GM12878 (cell line): ENCODE results near the gene LIMA1. TPM values are rescaled to one million over a fixed set of nuclear protein-coding genes. Genes with fewer than 3 reads are reported as not detected.

Source experiments
- ATAC-seq: fragments of 200-7000 bp; cut with Tn5 transposase; 3 replicates; pipeline ENCODE4 v1.9.1; 2020; ENCODE audit warnings: mild to moderate bottlenecking, moderate library complexity
- BruUV-seq: library from RNA; stranded (reverse); fragments of 400-500 nt; replicated peaks from 2 replicates; lab custom pipeline; 2021; lab: Mats Ljungman, UMichigan
- CTCF ChIA-PET: fragments of 300-600 bp; sonication (Branson Sonifier 250); formaldehyde crosslinking; extraction: SDS; loops from one replicate; lab custom pipeline; 2021; ENCODE audit warnings: inconsistent platforms; lab: Yijun Ruan, JAX
- POLR2A ChIA-PET: fragments of 350-600 bp; formaldehyde crosslinking; extraction: SDS; loops from one replicate; lab custom pipeline; 2021; ENCODE audit warnings: inconsistent platforms; lab: Charles Lee
- RAD21 ChIA-PET: fragments of 300-600 bp; sonication (Branson Sonifier 250); formaldehyde crosslinking; loops from one replicate; lab custom pipeline; 2023; ENCODE audit warnings: antibody characterized with exemption; ENCODE audit not compliant: unreplicated experiment; lab: Charles Lee
- SMC1A ChIA-PET: fragments of 300-600 bp; sonication (Branson Sonifier 250); formaldehyde crosslinking; loops from one replicate; lab custom pipeline; 2023; ENCODE audit not compliant: unreplicated experiment, uncharacterized antibody; lab: Charles Lee
- DNase-seq: peaks from one replicate; pipeline ENCODE4 v3.0.0-alpha.2; 2011; ENCODE audit warnings: low read depth, low spot score
- FAIRE-seq: peaks from 3 replicates; lab custom pipeline; 2011; peaks lifted over from hg19 to GRCh38; lab: Jason Lieb, UNC
- H2AFZ ChIP-seq: 2 replicates; pipeline ENCODE4 v1.6.0; 2011; ENCODE audit warnings: low read depth, low read length, control low read depth; ENCODE audit not compliant: control insufficient read depth
- H3K27ac ChIP-seq: 2 replicates; pipeline ENCODE4 v1.5.1; 2011; ENCODE audit warnings: control low read depth; ENCODE audit not compliant: control insufficient read depth, insufficient read depth
- H3K27me3 ChIP-seq, 2 experiments: replicated peaks in 1 of 2; 2 replicates each; pipeline versions ENCODE4 v1.6.0 to v1.6.1; 2011; ENCODE audit warnings: low read length in 1 of 2; ENCODE audit not compliant: control insufficient read depth in 2 of 2, insufficient read depth in 2 of 2
- H3K36me3 ChIP-seq, 2 experiments: 2 replicates each; pipeline ENCODE4 v1.5.1; 2011; ENCODE audit warnings: low read length in 1 of 2; ENCODE audit not compliant: control insufficient read depth in 2 of 2, insufficient read depth in 2 of 2
- H3K4me1 ChIP-seq: 2 replicates; pipeline ENCODE4 v1.6.1; 2011; ENCODE audit warnings: mild to moderate bottlenecking, low read length, moderate library complexity, mixed read lengths; ENCODE audit not compliant: control insufficient read depth, insufficient read depth
- H3K4me2 ChIP-seq: 2 replicates; pipeline ENCODE4 v1.6.0; 2011; ENCODE audit warnings: control low read depth; ENCODE audit not compliant: control insufficient read depth, insufficient read depth
- H3K4me3 ChIP-seq: fragments of 200-600 bp; sonication (generic); 2 replicates; pipeline ENCODE4 v1.5.1; 2016
- H3K79me2 ChIP-seq: 2 replicates; pipeline ENCODE4 v1.6.0; 2011; ENCODE audit warnings: low read length; ENCODE audit not compliant: control insufficient read depth, insufficient read depth
- H3K9ac ChIP-seq: 2 replicates; pipeline ENCODE4 v1.8.0; 2011; ENCODE audit warnings: low read length, control low read depth, mixed read lengths; ENCODE audit not compliant: control insufficient read depth, insufficient read depth
- H3K9me3 ChIP-seq: replicated peaks from 3 replicates; pipeline ENCODE4 v1.5.1; 2011; ENCODE audit warnings: mild to moderate bottlenecking, low read length; ENCODE audit not compliant: control insufficient read depth, insufficient read depth
- H4K20me1 ChIP-seq: 2 replicates; pipeline ENCODE4 v1.6.0; 2011; ENCODE audit not compliant: control insufficient read depth, insufficient read depth
- ASH2L ChIP-seq: fragments of 300-600, 200-600 bp; sonication (generic); IDR thresholded peaks from 2 replicates; pipeline ENCODE4 v1.6.1; 2017; ENCODE audit warnings: low read depth, mild to moderate bottlenecking, borderline replicate concordance
- EP300 ChIP-seq, 2 experiments: fragments of 150-350 bp in 1 of 2; IDR thresholded peaks; 2 replicates each; pipeline ENCODE4 v1.6.1; 2011 to 2012; ENCODE audit warnings: low read depth in 2 of 2, low read length in 2 of 2, borderline replicate concordance in 1 of 2, improper control_type of control experiment in 1 of 2, inconsistent platforms in 1 of 2; ENCODE audit not compliant: control insufficient read depth in 1 of 2
- ETV6 ChIP-seq, 2 experiments: fragments of 450-650 bp in 1 of 2; IDR thresholded peaks in 1 of 2; conservative IDR thresholded peaks in 1 of 2; 2 replicates each; pipeline ENCODE4 v1.6.1; 2014; ENCODE audit warnings: antibody characterized with exemption in 1 of 2, borderline replicate concordance in 1 of 2, low read depth in 1 of 2, mild to moderate bottlenecking in 1 of 2, moderate library complexity in 1 of 2
- HDAC2 ChIP-seq: fragments of 200-600 bp; sonication (generic); IDR thresholded peaks from 2 replicates; pipeline ENCODE4 v1.6.1; 2017
- HDGF ChIP-seq: fragments of 450-650 bp; IDR thresholded peaks from 2 replicates; pipeline ENCODE4 v1.6.1; 2016; ENCODE audit warnings: antibody characterized with exemption
- MYC ChIP-seq: IDR thresholded peaks from 2 replicates; pipeline ENCODE4 v1.6.1; 2011; ENCODE audit warnings: mild to moderate bottlenecking, low read length, moderate library complexity, inconsistent platforms; ENCODE audit not compliant: insufficient read depth, insufficient replicate concordance, insufficient read length, severe bottlenecking
- RAD21 ChIP-seq: IDR thresholded peaks from 2 replicates; pipeline ENCODE4 v1.6.1; 2011; ENCODE audit warnings: mild to moderate bottlenecking, low read depth, low read length, moderate library complexity; ENCODE audit not compliant: insufficient read depth
- SREBF2 ChIP-seq: IDR thresholded peaks from 2 replicates; pipeline ENCODE4 v1.6.1; 2012; ENCODE audit warnings: mild to moderate bottlenecking, low read length
- TCF12 ChIP-seq: IDR thresholded peaks from 2 replicates; pipeline ENCODE4 v1.6.1; 2011; ENCODE audit warnings: low read depth, mild to moderate bottlenecking, low read length
- USF1 ChIP-seq: IDR thresholded peaks from 2 replicates; pipeline ENCODE4 v1.6.1; 2011; ENCODE audit warnings: borderline replicate concordance, low read depth, mild to moderate bottlenecking, moderate library complexity, mixed read lengths, low read length; ENCODE audit not compliant: insufficient read depth; ENCODE audit errors: extremely low read length
- ZBTB4 ChIP-seq: fragments of 450-650 bp; formaldehyde crosslinking; IDR thresholded peaks from 2 replicates; pipeline ENCODE4 v1.4.0; 2022; ENCODE audit warnings: mild to moderate bottlenecking, moderate library complexity
- ZNF384 ChIP-seq: IDR thresholded peaks from 2 replicates; pipeline ENCODE4 v1.6.1; 2012; ENCODE audit warnings: low read depth, mild to moderate bottlenecking, low read length, improper control_type of control experiment, borderline replicate concordance
- WGBS: methylation state at CpG from one replicate; pipeline ENCODE4 v1.1.6; 2016; ENCODE audit warnings: low lambda C conversion rate; ENCODE audit not compliant: insufficient replicate concordance, insufficient coverage; ENCODE audit errors: missing lambda C conversion rate; 5-methylcytosine and 5-hydroxymethylcytosine counted together
- in situ Hi-C: fragments of 300-500 bp; cut with MboI; formaldehyde crosslinking; loops from 9 replicates; pipeline ENCODE4 v1.14.3; 2018; ENCODE audit warnings: mixed read lengths
- intact Hi-C: fragments of 100-400 bp; cut with micrococcal nuclease; formaldehyde crosslinking; loops from one replicate; pipeline ENCODE4 v1.14.2; 2022; ENCODE audit not compliant: unreplicated experiment
- polyA plus RNA-seq, 11 experiments: library from polyadenylated mRNA; depleted of rRNA in 4 of 11; unstranded in 6 of 11; stranded (reverse) in 5 of 11; fragments of >200 nt; fragmentation: Nextera tagmentation in 4 of 11; fragmentation: Illumina TruSeq in 1 of 11; extraction: Ambion mirVana in 4 of 11; extraction: Trizol in 1 of 11; gene quantifications; 1 replicate in 1 of 11; 2 replicates in 10 of 11; pipeline versions ENCODE4 v1.2.1 to v1.2.3, GENCODE V29; 2011 to 2016; ENCODE audit warnings: inconsistent platforms in 2 of 11, missing spikeins in 2 of 11, low read depth in 1 of 11
- total RNA-seq, 4 experiments: library from RNA; depleted of rRNA in 3 of 4; stranded (reverse); fragments of >200 nt in 3 of 4; fragmentation: Illumina TruSeq in 1 of 4; extraction: Trizol in 1 of 4; gene quantifications; 2 replicates each; pipeline versions ENCODE4 v1.2.1 to v1.2.3, GENCODE V29; 2013 to 2021
- TF ChIP-seq, protein P1 (sequence below): fragments of 150-350 bp; IDR thresholded peaks from 2 replicates; pipeline ENCODE4 v1.6.1; 2016; ENCODE audit warnings: low read depth, low read length
- TF ChIP-seq, protein P2 (sequence below): fragments of 450-650 bp; IDR thresholded peaks from 2 replicates; pipeline ENCODE4 v1.6.1; 2014; ENCODE audit warnings: mild to moderate bottlenecking

LIMA1 gene
- total and polyA plus RNA-seq, 10 of the 15 experiments (the other 5 are each of a cell fraction or from before 2014, with no cell fraction given) = 53.2 to 109 (median 60.8) TPM

- no TSS peak for BruUV-seq
- H3K27ac ChIP-seq = no peak overlapping the region
- WGBS = 88% methylated on average over 5 of the region's 5 CpGs
- peaks cover 2 to 20% of the 10 kb centered on the region in 2 experiments; a peak in 3 of 4 replicates for H3K36me3 ChIP-seq
- ChIA-PET SMC1A (interaction anchor here (0.9 to 1.4 kb wide), 3 partner anchors 8 to 62 kb away, joined by 3 to 6 read pairs (median 3); no protein-coding TSS in a partner anchor), RAD21 (interaction anchor here (0.9 to 1.6 kb wide), 2 partner anchors 16 to 24 kb away, joined by 3 to 4 read pairs; no protein-coding TSS in a partner anchor), POLR2A (interaction anchor here (0.7 to 1.0 kb wide), 3 partner anchors 10 to 134 kb away, joined by 3 to 5 read pairs (median 3); no protein-coding TSS in a partner anchor), CTCF (interaction anchor here (0.6 to 1.5 kb wide), 2 partner anchors 21 to 87 kb away, joined by 3 to 4 read pairs; partner anchors contain the start of gene LIMA1)
- no peaks in the 10 kb centered on the region for H3K4me1 ChIP-seq
- intact Hi-C loops (no loop called here), in situ Hi-C loops (no loop called here)
- FAIRE-seq (no peak), DNase-seq (no peak), ATAC-seq (no peak)
- H3K27me3 ChIP-seq = no peaks in the 10 kb centered on the region
- no peaks in the 10 kb centered on the region for H3K9me3 ChIP-seq
- no peak overlapping the region for H2AFZ ChIP-seq
- no peaks in the 10 kb centered on the region for H4K20me1 ChIP-seq
- H3K79me2 ChIP-seq = no peaks in the 10 kb centered on the region
- H3K9ac ChIP-seq = no peak overlapping the region
- H3K4me2 ChIP-seq = no peak overlapping the region
- no peak for TF ChIP-seq SREBF2
- no peak for TF ChIP-seq TCF12
- TF ChIP-seq ZNF384 = no peak
- TF ChIP-seq EP300 (IDR thresholded peaks at IDR 0.05; ENCODE audit: borderline replicate concordance in 1 of 2, control insufficient read depth in 1 of 2, low read depth in 2 of 2, low read length in 2 of 2) = no peak
- no peak for TF ChIP-seq ZBTB4 (CRISPR knock-in tag)
- no peak for TF ChIP-seq ETV6 (conservative IDR thresholded peaks at IDR 0.05 in 1 of 2, IDR thresholded peaks at IDR 0.05 in 1 of 2; ENCODE audit: borderline replicate concordance in 1 of 2, low read depth in 1 of 2)
- TF ChIP-seq, protein P1, sequence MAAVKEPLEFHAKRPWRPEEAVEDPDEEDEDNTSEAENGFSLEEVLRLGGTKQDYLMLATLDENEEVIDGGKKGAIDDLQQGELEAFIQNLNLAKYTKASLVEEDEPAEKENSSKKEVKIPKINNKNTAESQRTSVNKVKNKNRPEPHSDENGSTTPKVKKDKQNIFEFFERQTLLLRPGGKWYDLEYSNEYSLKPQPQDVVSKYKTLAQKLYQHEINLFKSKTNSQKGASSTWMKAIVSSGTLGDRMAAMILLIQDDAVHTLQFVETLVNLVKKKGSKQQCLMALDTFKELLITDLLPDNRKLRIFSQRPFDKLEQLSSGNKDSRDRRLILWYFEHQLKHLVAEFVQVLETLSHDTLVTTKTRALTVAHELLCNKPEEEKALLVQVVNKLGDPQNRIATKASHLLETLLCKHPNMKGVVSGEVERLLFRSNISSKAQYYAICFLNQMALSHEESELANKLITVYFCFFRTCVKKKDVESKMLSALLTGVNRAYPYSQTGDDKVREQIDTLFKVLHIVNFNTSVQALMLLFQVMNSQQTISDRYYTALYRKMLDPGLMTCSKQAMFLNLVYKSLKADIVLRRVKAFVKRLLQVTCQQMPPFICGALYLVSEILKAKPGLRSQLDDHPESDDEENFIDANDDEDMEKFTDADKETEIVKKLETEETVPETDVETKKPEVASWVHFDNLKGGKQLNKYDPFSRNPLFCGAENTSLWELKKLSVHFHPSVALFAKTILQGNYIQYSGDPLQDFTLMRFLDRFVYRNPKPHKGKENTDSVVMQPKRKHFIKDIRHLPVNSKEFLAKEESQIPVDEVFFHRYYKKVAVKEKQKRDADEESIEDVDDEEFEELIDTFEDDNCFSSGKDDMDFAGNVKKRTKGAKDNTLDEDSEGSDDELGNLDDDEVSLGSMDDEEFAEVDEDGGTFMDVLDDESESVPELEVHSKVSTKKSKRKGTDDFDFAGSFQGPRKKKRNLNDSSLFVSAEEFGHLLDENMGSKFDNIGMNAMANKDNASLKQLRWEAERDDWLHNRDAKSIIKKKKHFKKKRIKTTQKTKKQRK = no peak
- TF ChIP-seq, protein P2, sequence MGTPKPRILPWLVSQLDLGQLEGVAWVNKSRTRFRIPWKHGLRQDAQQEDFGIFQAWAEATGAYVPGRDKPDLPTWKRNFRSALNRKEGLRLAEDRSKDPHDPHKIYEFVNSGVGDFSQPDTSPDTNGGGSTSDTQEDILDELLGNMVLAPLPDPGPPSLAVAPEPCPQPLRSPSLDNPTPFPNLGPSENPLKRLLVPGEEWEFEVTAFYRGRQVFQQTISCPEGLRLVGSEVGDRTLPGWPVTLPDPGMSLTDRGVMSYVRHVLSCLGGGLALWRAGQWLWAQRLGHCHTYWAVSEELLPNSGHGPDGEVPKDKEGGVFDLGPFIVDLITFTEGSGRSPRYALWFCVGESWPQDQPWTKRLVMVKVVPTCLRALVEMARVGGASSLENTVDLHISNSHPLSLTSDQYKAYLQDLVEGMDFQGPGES = no peak
- no peak for TF ChIP-seq RAD21
- TF ChIP-seq HDAC2 = no peak
- no peak for TF ChIP-seq ASH2L
- no peak for TF ChIP-seq MYC
- TF ChIP-seq HDGF = no peak
- no peak for TF ChIP-seq USF1
- no peak overlapping the region for H3K4me3 ChIP-seq
Measured at GRCh38 chr12:50197297-50197727, 86.0 kb downstream of the LIMA1 start.
